Epithelial cell of proximal tubule (primary cell): ENCODE data around the gene KIF11. TPM values are rescaled to one million over a fixed set of nuclear protein-coding genes. Genes with fewer than 3 reads are reported as not detected.

Source experiments
- DNase-seq: peaks from one replicate; pipeline ENCODE4 v3.0.0-alpha.2; 2011; ENCODE audit warnings: low read depth
- H3K4me3 ChIP-seq: 2 replicates; pipeline ENCODE4 v1.5.1; 2011; ENCODE audit warnings: low read depth, mild to moderate bottlenecking, low read length
- total RNA-seq: library from RNA; depleted of rRNA; stranded (reverse); fragments of >200 nt; gene quantifications from 2 replicates; pipeline ENCODE4 v1.2.3, GENCODE V29; 2015
- TF ChIP-seq, protein P1 (sequence below): conservative IDR thresholded peaks from 2 replicates; pipeline ENCODE4 v1.5.1; 2012; ENCODE audit warnings: low read depth, mild to moderate bottlenecking, low read length

Gene KIF11
- total RNA-seq, result 36.5 and 40.6 TPM in 2 replicates

DNA sequence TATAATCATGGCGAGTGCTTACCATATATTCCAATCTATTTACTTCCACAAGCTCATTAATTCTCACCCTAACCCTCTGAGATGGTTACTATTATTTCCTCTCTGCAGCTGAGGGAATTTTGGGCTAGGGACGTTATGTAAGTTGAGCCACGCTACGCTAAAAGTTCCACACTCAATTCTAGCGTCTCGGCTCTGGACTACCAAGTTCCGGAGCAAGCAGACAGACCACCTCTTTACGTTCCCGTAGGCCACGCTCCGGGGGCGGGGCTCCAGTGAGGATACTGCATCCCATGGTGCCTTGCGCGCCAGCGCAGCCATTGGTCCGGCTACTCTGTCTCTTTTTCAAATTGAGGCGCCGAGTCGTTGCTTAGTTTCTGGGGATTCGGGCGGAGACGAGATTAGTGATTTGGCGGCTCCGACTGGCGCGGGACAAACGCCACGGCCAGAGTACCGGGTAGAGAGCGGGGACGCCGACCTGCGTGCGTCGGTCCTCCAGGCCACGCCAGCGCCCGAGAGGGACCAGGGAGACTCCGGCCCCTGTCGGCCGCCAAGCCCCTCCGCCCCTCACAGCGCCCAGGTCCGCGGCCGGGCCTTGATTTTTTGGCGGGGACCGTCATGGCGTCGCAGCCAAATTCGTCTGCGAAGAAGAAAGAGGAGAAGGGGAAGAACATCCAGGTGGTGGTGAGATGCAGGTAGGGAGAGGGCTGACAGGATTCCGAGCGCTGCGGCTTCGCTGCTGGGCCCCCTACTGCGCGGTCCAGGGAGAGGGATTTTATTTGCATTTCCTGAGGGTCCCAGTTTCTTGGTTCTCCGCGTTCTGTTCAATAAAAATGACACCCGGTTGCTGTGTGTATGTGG, at the start of gene KIF11:
KIF11 (plus strand) TSS at position 370 of the 858 bp plus-strand sequence; CDS start at position 616, 246 bp downstream.
- no peak for DNase-seq
- TF ChIP-seq, protein P1, sequence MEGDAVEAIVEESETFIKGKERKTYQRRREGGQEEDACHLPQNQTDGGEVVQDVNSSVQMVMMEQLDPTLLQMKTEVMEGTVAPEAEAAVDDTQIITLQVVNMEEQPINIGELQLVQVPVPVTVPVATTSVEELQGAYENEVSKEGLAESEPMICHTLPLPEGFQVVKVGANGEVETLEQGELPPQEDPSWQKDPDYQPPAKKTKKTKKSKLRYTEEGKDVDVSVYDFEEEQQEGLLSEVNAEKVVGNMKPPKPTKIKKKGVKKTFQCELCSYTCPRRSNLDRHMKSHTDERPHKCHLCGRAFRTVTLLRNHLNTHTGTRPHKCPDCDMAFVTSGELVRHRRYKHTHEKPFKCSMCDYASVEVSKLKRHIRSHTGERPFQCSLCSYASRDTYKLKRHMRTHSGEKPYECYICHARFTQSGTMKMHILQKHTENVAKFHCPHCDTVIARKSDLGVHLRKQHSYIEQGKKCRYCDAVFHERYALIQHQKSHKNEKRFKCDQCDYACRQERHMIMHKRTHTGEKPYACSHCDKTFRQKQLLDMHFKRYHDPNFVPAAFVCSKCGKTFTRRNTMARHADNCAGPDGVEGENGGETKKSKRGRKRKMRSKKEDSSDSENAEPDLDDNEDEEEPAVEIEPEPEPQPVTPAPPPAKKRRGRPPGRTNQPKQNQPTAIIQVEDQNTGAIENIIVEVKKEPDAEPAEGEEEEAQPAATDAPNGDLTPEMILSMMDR, result no peak

DNA sequence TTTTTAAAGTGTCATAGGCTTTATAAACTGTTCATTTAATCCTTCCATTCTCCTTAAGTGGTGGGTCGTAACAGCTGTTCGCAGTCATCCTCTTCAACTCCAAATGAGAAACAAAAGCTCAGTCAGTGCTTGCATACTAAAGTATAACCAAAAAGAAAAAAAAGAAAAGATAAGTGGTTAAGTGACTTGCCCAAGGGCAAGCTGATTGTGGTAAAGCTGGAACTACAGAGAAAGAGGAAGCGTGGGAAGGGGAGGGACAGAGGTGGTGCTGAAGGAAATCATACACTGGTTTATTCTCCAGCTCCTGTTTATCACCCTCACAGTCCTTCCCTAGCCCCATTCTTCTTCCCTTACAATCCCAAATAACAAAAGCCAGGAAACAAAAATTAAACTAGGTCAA, 48.6 kb upstream of the KIF11 start:
- TF ChIP-seq, protein P1, result no peak
- H3K4me3 ChIP-seq, result no peak overlapping the region
- no peak for DNase-seq

More for the DNA sequence above, at the start of gene KIF11:
- H3K4me3 ChIP-seq, result peak within 1 kb of the TSS; percentile 96

DNA sequence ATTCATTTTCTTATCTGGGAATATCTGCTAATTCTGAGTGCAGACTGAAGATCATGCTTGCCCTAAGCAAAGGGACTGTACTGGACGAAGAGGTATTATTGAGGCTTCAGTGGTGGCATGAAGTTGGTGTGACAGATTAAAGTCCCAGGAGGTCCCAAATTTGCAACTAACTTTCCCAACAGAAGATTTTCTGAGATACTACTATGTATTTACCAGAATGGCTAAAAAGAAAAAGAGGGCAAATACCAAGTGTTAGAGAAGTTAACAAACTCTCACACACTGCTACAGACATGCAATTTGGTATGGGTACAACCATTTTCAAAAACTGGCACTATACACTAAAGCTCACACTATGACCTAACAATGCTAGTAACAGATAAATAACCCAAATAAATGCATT, 47.4 kb upstream of the KIF11 start:
- DNase-seq, result no peak
- H3K4me3 ChIP-seq, result no peak overlapping the region
- TF ChIP-seq, protein P1, result no peak

DNA sequence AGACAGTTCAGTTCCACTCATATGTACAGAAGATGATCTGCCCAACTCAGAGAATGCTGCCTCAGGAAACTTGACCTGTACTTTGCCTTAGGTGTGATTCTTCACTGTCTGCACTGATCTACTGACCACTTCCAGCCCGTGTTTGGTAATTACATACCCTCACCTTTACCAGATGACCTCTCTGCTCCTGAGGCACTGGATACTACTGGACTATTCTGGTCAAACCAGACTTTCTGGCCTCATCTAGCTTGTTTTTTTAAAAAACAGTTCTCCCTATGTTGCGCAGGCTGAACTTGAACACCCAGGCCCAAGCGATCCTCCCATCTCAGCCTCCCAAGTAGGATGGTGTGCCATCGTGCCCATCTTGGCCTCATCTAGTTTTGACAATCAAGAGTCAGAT, 45.3 kb upstream of the KIF11 start:
- no peak for DNase-seq
- H3K4me3 ChIP-seq, result no peak overlapping the region
- TF ChIP-seq, protein P1, result no peak

DNA sequence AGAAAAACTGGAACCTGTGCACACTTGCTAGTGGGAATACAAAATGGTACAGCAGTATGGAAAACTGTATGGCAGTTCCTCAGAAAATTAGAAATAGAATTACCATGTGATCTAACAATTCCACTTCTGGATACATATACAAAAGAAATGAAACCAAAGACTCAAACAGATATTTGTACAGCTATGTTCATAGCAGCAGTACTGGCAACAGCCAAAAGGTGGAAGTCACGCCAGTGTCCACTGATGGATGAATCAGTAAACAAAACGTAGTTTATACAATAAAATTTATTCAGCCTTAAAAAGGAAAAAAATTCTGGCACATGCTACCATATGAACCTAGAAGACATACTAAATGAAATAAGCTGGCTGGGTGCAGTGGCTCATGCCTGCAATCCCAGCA, 42.0 kb upstream of the KIF11 start:
- no peak for DNase-seq
- TF ChIP-seq, protein P1, result peak; percentile 8
- H3K4me3 ChIP-seq, result no peak overlapping the region

DNA sequence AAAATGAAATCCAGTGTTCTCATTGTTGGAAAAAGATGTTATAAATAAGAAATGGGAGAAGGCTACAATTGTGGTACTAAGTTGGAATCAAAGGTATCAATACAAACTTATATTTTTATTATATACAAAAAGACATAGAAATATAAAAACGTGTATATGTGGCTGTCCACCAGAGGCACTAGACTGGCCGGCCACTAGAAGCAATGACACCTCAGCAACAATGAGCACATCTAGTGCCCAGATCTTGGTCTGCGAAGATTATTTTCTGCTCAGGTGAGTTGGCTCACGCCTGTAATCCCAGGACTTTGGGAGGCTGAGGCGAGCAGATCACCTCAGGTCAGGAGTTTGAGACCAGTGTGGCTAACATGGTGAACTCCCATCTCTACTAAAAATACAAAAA, 40.6 kb upstream of the KIF11 start:
- TF ChIP-seq, protein P1, result peak; percentile 44
- H3K4me3 ChIP-seq, result no peak overlapping the region
- DNase-seq, result no peak

DNA sequence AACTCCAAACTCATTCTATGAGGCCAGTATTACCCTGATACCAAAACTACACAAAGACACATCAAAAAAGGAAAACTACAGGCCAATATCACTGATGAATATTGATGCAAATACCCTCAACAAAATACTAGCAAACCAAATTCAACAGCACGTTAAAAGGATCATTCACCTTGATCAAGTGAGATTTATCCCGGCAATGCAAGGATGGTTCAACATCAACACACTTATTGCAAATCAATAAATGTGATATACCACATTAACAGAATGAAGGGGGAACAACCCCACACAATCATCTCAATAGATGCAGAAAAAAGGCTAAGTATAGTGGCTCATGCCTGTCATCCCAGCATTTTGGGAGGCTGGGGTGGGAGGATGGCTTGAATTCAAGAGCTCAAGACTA, 39.0 kb upstream of the KIF11 start:
- no peak for DNase-seq
- TF ChIP-seq, protein P1, result no peak
- H3K4me3 ChIP-seq, result no peak overlapping the region
